CD4-positive, alpha-beta T cell treated with Interleukin-10 for 1 hour (primary cell): ENCODE results near the gene FFAR1.

Experiments used
- DNase-seq: peaks from one replicate; pipeline ENCODE4 v3.0.0-alpha.2; 2020

The FFAR1 gene

GRCh38 chr19:35316560-35316959, 31.1 kb upstream of the FFAR1 start:
- DNase-seq, result no peak

DNA sequence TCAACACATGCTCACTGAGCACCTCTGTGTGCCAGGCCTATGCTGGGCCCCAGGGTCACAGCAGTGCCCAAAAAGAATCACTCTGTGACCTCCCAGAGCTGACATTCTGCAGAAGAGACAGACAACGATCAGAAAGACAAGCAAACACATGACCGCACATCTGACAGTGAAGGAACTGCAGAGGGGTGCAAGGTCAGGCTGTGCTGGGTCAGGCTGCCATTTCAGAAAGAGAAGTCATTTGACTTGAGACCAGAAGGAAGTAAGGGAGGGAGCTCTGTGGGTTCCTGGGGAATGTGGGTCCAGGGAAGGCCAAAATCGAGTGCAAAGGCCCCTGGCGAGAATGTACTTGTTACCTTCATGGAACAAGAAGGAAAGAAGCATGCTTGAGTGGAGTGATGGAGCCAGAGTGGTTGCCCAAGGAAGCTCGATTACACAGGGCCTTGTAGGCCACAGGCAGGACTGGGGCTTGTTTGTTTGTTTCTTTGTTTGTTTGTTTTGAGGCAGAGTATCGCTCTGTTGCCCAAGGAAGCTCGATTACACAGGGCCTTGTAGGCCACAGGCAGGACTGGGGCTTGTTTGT, 30.1 kb upstream of the FFAR1 start:
- no peak for DNase-seq

GRCh38 chr19:35318679-35319448, 28.8 kb upstream of the FFAR1 start:
- DNase-seq, result no peak

DNA sequence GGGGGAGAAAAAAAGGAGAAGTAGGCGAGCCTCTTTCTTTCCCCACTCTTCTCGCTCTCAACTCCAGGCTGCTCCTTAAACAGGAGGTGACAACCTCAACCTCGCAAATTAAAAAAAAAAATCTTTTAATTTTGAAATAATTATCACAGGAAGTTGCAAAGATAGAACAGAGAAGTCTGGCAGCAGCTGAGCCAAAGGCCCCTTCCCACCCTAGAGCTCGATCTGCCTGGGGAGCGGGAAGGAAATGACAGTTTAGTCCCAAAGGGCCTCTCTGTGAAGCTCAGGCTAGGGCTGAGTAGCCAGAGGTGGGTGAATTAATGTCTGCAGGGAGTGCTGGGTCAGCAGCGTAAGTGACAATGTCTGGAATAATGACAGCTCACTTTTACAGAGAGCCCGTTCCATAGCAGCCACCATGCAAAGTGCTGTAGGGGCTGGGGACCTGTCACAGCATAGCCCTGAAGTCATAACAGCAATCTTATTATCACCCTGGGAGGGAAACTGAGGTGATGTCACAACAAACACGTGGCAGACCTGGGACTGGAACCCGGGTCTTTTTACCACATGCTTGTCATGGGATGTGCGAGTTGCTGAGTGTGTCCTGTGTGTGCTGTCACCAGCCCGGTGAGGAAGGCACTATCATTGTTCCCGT, 27.5 kb upstream of the FFAR1 start:
- DNase-seq, result no peak

DNA sequence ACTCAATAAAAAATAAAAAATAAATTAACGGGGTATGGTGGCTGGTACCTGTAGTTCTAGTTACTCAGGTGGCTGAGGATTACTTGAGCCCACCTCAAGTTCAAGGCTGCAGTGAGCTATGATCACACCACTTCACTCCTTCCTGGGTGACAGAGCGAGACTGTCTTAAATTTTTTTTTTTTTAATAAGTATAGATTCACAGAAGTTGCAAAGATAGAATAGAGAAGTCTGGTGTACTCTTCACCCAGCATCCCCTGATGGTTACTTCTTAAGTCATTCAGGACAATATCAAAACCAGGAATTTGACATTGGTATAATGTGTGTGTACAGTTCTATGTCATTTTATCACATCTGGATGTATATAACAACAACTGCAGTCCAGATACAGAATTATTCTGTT, 26.4 kb upstream of the FFAR1 start:
- no peak for DNase-seq

- no peak for DNase-seq
These were observed 25.7 kb upstream of the FFAR1 start for GRCh38 chr19:35322014-35322413.

GRCh38 chr19:35327642-35328041, 20.1 kb upstream of the FFAR1 start:
- no peak for DNase-seq

DNA sequence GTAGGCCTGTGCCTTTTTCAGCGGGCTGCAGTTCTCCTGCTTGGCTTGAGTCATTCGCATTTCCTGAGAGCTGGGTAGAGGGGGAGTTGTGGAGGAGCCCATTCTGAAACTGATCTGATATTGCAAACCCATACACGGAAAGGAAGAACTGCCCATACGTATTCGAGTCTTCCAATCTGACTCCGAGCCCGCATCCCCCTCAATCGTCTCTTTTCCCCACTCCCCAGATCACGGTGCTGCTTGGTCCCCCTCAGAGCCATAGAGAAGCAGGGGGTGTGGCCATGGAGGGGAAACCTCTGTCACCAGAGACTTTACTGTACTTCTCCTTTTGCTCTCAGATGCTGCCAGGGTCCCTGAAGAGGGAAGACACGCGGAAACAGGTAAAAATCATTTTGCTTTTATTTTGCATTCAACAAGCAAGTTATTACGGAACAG, 18.8 kb upstream of the FFAR1 start, which contains the start of gene CD22:
TSS of gene CD22 (plus strand) at position 337 of the 435 bp plus-strand sequence. CDS start 2,854 bp downstream, outside the sequence.
- DNase-seq, result no peak

DNA sequence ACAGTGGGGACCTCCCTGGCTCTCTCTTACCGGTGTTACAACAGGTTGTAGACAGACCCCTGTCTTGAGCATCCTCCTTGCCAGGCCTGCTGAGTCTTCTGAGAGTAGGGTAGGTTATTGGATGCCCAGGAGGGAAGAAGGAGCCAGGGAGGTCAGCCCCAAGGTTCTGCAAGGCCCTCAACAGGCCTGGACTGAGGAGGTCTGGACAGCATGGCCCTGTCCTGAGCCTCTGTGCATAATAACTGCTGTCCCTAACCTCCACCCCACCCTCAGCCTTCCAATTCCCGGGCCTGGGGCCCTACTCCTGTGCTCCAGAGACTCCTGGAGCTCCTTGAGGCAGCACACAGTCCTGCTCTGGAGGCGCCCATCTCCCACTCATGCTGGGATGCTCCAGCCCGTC, 18.4 kb upstream of the FFAR1 start:
- no peak for DNase-seq

DNA sequence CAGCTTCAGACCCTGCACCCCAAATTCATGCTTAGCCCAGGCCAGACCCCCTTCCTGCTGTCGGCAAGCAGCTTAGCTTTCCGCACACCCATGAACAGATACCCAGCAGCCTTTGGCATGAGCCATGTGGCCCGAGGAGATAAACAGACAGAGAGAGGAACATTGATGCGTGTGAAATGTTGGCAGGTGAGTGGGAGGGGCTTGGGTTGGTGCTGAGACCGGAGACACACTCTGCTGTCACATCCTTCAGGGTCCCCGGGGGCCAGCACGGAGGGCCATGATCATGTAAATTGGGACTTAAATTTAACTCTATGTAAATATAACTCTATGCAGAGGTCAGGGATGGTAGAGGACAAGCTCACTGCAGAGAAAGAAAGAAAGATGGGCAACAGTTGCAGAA, 17.2 kb upstream of the FFAR1 start:
- DNase-seq, result no peak

DNA sequence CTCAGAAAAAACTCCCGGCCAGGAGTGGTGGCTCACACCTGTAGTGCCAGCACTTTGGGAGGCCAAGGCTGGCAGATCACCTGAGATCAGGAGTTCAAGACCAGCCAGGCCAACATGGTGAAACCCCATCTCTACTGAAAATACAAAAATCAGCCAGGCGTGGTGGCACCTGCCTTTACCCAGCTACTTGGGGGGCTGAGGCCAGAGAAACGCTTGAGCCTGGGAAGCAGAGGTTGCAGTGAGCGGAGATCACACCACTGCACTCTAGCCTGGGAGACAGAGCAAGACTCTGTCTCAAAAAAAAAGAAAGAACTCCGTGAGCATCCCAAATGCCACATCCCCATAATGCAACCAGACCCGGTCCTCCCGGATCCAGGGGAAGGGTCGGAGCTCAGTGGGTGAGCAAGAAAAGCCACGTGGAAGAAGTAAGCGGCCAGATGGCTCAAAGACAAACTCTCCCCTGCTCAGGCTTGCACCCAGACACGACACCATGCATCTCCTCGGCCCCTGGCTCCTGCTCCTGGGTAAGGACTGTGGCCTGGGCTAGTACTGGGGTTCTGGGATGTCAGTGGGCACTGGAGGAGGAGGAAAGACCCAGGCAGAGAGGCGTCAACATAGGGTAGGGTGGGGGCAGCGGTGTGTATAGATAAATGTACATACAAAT, 16.0 kb upstream of the FFAR1 start:
- DNase-seq, result no peak

DNA sequence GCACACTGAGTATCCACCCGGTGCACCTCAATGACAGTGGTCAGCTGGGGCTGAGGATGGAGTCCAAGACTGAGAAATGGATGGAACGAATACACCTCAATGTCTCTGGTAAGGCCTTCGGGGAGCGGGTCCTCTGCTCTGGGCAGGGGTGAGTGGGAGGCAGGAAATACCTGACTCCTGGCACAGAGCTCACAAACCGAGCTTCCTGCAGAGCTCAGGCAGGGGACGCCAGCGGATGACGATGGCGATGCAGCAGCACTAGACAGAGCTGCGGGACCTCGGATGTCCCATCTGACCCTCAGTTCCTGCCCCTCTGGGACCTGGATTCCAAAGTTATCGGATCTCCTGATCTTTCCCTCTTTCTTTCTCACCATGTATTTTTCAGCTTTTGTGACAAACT, 14.9 kb upstream of the FFAR1 start:
- peak; percentile 22 for DNase-seq

DNA sequence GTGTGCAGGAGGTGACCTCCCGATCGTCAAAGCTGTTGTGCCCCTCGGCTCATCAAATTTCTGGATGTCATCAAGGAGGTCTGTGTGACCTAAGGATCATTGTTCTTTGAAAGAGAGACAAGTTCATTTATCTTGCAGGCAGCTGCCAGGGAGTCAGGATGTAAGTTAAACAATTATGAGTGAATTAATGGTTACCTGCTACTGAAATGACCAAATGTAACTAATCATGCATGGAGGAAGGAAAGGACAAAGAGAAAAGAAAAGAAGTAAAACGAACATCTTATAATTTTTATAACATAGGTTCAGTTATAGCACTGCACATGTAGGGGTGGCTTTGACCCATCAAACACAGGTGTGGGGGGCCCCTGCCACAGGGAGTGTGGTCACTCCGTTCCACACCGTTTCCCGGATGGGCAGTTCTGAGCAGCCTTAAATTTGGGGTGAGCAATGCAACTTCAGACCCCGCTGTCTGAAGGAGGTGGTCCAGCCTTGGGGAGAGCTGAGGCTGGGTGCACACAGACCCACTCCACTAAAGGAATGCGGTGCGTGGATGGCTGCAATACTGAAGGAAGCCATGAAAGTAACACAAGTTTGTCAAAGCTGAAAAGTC, 13.5 kb upstream of the FFAR1 start:
- DNase-seq, result no peak

DNA sequence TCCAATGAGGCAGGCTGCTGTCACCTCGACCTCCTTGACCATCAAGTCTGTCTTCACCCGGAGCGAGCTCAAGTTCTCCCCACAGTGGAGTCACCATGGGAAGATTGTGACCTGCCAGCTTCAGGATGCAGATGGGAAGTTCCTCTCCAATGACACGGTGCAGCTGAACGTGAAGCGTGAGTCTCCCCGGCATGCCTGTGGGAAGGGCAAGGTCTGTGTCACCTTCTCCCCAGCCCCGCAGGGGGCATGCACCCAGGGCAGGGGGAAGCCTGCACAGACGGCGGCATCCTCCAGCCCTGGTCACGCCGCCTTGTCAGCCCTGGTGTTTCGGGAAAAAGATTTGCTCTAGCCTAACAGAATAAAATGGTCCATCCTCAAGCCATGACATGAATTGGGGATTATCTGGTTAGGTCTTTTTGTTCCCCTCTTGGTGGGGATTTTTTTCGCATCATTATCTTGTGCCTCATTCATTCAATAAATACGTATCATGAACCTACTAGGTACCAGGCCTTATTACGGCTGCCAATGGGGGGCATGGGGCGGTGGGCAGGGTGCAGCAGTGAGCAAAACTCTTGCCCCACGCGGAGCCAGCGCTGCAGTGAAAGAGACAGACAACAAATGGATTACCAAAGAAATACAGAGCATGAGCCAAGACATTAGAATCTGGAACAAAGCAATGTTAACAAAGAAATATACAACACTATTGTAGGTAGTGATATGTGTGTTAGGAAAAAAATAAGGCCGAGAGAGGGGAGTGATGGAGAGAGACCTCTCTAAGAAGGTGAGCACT, 11.3 kb upstream of the FFAR1 start:
- DNase-seq, result no peak

GRCh38 chr19:35337097-35337983, 10.4 kb upstream of the FFAR1 start:
- DNase-seq, result no peak

GRCh38 chr19:35337984-35338296, 9.8 kb upstream of the FFAR1 start:
- no peak for DNase-seq

GRCh38 chr19:35340431-35340830, 7.3 kb upstream of the FFAR1 start:
- DNase-seq, result no peak

- DNase-seq, result no peak
These were observed 6.7 kb upstream of the FFAR1 start for GRCh38 chr19:35341006-35341405.

GRCh38 chr19:35341565-35342225, 6.0 kb upstream of the FFAR1 start:
- DNase-seq, result no peak

DNA sequence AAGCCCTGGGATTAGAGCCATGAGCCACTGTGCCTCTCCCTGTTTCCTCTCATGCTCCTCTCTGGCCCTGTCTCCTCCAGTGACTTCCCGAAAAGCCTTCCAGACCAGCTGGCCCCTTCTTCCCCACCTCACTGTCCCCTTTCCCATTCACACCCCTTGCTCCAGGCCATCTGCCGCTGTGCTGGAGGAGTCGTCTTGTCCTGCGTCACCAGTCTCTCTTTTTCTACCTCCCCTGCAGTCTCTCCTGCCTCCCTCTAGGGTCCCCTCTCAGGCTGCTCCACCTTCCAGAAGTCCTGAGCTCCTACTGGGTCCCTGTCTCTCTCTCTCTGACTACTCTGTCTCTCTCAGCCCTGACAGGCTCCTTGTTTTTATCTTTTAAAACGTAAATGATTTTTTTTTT, 5.3 kb upstream of the FFAR1 start:
- no peak for DNase-seq

DNA sequence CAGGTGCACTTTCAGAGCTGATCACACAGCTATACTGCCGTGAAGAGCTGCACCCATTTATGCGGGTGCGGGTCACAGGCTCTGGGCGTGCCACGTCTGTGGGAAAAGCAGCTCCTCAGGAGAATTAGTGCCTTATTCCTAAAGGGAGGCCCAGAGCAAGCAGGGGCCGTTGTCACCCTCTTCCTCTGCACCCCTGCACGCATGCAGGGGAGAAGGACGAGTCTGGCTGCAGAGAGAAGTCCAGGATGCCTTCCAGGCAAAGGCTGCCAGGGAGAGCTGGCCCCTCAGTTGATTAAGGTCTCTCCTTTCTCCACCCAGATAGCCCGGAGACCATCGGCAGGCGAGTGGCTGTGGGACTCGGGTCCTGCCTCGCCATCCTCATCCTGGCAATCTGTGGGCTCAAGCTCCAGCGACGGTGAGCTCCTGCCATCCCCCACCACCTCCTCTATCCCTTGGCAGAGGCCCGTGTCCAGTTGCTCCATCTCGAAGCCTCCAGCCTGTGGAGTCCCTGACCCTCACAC, 3.1 kb upstream of the FFAR1 start:
- DNase-seq, result no peak
